Measurements from ENCODE around the gene KDM5A. TPM values are rescaled to one million over a fixed set of nuclear protein-coding genes. Genes with fewer than 3 reads are reported as not detected.
"Not testable (repeated sequence)": the region's sequence is repeated elsewhere in the genome, so short reads cannot be mapped to it uniquely, and the experiment has no call there.

Gene KDM5A
- polyA plus RNA-seq, 12 donors: 22.1 to 32.1 (median 24.9) TPM; not detected in 1

- no peak for DNase-seq
These were observed 148.6 kb downstream of the KDM5A start for GRCh38 chr12:240566-240965.

GRCh38 chr12:238736-239398 lies 150.3 kb downstream of the KDM5A start:
- no peak for DNase-seq

- DNase-seq: no peak
These were observed 151.0 kb downstream of the KDM5A start for GRCh38 chr12:238116-238515.

- no peak for DNase-seq
These were observed 151.9 kb downstream of the KDM5A start for GRCh38 chr12:237026-237815.

GRCh38 chr12:236445-236844 lies 152.7 kb downstream of the KDM5A start:
- DNase-seq: no peak

GRCh38 chr12:235967-236366 lies 153.2 kb downstream of the KDM5A start:
- DNase-seq: not testable (repeated sequence)

GRCh38 chr12:234891-235415 lies 154.2 kb downstream of the KDM5A start:
- no peak for DNase-seq

GRCh38 chr12:234019-234418 lies 155.1 kb downstream of the KDM5A start:
- DNase-seq: no peak

- DNase-seq: no peak
These were observed 155.5 kb downstream of the KDM5A start for GRCh38 chr12:233615-233968.

- no peak for DNase-seq
These were observed 156.1 kb downstream of the KDM5A start for GRCh38 chr12:232731-233614.

GRCh38 chr12:230925-231671 lies 158.0 kb downstream of the KDM5A start:
- no peak for DNase-seq

Other genes with a start within 250 kb of the KDM5A start
- gene SLC6A12, start 175.2 kb downstream of the KDM5A start, polyA plus RNA-seq (ENCODE audit: insufficient read length in 12 of 12): 1 to 10 TPM in 1 of 12 donors, under 1 TPM in 9, not detected in 2; 0.27 to 1.1 (median 0.61) TPM
- 1 to 10 TPM in 9 of 12 donors, under 1 TPM in 1, not detected in 2; 0.98 to 5.1 (median 2.2) TPM for gene SLC6A13, start 126.5 kb downstream of the KDM5A start, polyA plus RNA-seq (ENCODE audit: insufficient read length in 12 of 12)
- 10 to 100 TPM in 5 of 12 donors, 1 to 10 TPM in 6, not detected in 1; 6.5 to 24.8 (median 9.9) TPM for gene CCDC77, start 12.3 kb upstream of the KDM5A start, polyA plus RNA-seq (ENCODE audit: insufficient read length in 12 of 12)
- gene B4GALNT3, start 70.6 kb upstream of the KDM5A start, polyA plus RNA-seq (ENCODE audit: insufficient read length in 12 of 12): 10 to 100 TPM in 8 of 12 donors, 1 to 10 TPM in 3, not detected in 1; 7.2 to 16.6 (median 11.5) TPM